ENCODE measurements around the gene USP50. TPM values are rescaled to one million over a fixed set of nuclear protein-coding genes. Genes with fewer than 3 reads are reported as not detected.

Gene USP50
- total RNA-seq, 4 donors from 2014 or later = not detected

DNA sequence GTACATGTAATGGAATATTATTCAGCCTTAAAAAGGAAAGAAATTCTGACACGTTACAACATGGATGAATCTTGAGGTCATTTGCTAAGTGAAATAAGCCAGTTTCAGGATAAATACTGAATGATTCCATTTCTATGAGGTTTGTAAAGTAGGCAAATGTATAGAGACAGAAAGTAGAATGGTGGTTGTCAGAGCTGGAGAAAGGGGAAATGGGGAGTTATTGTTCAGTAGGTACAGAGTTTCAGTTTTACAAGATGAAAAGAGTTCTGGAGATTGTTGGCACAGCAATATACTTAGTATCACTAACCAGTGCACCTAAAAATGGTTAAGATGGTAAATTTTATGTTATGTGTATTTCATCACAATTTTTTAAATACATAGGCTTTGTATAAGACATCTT is 61.7 kb downstream of the USP50 start:
- TF ChIP-seq, protein P1, sequence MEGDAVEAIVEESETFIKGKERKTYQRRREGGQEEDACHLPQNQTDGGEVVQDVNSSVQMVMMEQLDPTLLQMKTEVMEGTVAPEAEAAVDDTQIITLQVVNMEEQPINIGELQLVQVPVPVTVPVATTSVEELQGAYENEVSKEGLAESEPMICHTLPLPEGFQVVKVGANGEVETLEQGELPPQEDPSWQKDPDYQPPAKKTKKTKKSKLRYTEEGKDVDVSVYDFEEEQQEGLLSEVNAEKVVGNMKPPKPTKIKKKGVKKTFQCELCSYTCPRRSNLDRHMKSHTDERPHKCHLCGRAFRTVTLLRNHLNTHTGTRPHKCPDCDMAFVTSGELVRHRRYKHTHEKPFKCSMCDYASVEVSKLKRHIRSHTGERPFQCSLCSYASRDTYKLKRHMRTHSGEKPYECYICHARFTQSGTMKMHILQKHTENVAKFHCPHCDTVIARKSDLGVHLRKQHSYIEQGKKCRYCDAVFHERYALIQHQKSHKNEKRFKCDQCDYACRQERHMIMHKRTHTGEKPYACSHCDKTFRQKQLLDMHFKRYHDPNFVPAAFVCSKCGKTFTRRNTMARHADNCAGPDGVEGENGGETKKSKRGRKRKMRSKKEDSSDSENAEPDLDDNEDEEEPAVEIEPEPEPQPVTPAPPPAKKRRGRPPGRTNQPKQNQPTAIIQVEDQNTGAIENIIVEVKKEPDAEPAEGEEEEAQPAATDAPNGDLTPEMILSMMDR (IDR thresholded peaks at IDR 0.05; ENCODE audit: low read depth) = no peak

DNA sequence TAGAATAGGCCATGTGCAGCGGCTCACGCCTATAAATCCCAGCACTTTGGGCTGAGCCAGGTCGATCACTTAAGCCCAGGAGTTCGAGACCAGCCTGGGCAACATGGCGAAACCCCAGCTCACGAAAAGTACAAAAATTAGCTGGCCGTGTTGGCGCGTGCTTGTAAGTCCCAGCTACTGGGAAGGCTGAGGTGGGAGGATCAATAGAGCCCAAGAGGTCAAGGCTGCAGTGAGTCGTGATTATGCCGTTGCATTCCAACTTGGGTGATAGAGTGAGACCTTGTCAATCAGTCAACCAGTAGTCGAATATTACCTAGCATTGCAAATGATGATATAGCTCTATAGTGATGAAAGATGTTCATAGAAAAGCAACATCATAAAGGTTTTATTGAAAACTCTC is 70.3 kb downstream of the USP50 start:
- TF ChIP-seq, protein P1 (IDR thresholded peaks at IDR 0.05; ENCODE audit: low read depth) = no peak

DNA sequence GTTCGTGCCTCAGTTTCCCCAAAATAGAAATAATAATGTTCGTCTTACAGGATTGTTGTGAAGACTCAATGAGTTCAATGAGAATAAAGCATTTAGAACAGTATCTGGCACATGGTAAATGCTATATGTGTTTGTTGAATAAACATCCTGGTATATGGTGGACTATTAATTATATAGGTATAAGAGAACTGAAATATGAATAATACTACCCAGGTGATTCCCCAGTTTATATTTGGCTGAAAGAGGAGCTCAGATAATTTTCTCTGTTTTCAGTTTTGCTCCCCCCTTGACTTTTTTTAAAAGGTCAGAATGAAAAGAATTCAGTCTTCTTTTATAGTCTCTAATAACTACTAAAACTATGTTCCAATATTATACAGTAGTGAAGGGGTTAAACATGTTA is 75.4 kb downstream of the USP50 start:
- TF ChIP-seq, protein P1 (IDR thresholded peaks at IDR 0.05; ENCODE audit: low read depth) = no peak

DNA sequence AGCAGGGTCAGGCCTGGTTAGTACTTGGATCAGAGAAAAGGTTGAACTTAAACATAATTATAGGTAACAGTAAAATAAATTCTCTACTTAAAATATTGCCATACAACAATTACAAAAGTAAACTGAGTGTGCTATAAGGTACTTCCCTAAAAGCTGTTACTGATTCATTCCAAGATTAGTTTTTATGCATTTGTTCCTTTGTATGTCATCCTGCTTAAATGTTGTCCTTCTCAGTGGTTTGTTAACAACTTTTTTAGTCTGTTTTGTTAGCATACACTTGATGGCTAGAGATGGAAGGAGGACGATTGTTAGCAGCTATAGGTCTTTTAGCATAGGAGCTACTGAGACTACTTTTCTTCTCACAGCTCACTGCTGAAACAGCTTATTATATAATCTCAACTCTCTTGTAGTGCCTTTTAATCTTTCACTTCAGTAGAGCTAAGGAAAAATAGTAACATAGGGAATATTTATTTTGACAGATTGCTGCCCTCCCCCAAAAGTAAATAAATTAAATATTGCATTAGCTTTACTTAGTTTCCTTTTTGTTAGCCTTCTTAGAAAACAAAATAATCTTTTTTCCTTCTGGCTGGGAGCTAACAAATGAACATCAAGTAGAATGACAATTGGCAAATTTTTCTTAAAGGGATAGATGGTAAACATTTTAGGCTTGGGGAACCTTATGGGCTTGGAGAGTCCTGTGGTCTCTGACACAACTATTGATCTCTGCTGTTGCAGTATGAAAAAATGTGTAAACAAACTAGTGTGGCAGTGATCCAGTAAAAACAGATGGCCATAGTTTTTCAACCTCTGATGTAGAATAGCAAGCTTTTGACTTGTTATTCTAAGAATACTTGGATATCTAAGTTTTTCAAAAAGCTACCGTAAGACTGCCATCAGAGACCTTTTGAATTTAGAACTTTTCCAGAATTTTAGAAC is 82.8 kb downstream of the USP50 start:
- TF ChIP-seq, protein P1 (IDR thresholded peaks at IDR 0.05; ENCODE audit: low read depth) = no peak

DNA sequence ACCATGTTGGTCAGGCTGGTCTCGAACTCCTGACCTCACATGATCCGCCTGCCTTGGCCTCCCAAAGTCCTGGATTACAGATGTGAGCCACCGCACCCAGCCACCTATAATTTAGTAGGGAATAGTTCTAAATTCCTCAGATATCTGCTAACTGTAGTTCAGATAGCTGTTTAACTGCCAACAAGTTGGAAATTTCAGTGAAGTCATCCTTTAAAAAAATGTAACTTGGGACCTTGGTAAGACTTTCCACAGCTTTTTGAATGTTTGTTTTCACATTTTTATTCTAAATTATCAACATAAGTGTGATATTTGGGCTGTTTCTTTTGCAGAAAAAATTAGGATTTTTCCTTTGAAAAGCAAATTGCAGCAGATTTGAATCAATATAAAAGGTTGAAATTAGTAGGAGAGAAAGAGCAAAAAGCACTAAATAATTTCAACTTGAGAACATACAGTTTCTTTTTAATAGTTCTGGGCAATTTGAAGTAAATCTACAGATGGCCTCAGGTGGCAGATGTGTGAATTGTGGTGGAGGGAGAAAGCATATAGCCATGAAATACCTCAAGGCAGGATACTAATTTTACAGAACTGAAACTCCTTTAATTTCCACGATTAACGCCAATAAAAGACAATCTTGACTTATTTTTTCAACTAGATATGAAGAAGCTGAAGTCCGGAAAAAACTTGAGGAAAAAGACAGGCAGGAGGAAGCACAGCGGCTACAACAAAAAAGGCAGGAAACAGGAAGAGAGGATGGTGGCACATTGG is 87.9 kb downstream of the USP50 start:
- TF ChIP-seq, protein P1 (IDR thresholded peaks at IDR 0.05; ENCODE audit: low read depth) = no peak

DNA sequence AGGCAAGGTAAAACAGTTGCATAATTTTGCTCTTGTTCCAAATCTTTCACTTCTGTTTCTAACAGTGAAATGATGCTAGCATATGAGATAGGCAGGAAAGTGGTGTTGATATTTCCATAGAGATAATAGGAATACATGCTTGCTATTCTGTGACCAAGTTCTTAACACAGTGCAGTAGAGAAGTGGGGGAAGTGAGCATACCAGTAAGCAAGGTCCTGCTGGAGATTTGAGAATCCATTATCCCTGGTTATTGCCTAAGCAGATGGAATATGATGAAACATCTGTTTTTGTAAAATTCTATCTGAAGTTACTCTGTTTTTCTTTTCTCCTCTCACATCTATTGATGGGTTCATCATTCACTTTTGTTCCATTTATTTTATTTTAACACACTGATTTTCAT is 93.5 kb downstream of the USP50 start:
- TF ChIP-seq, protein P1 (IDR thresholded peaks at IDR 0.05; ENCODE audit: low read depth) = no peak

Small RNA genes within 50 kb of the gene (small RNA-seq; reads per million reads assigned to genes)
- not detected for gene RNA5SP395

Other genes starting within 250 kb of the USP50 start
- 10 to 100 TPM; 14.3 to 20.9 (median 17.4) TPM for gene GABPB1, start 191.5 kb downstream of the USP50 start, total RNA-seq
- gene USP8, start 122.3 kb downstream of the USP50 start, total RNA-seq = 10 to 100 TPM; 45.2 to 65.2 (median 50.9) TPM
- 10 to 100 TPM; 54.1 to 82.2 (median 69.0) TPM for gene TRPM7, start 140.1 kb upstream of the USP50 start, total RNA-seq
- 100 to 1,000 TPM in 3 of 4 donors, 10 to 100 TPM in 1; 95.9 to 135 (median 115) TPM for gene SPPL2A, start 219.0 kb upstream of the USP50 start, total RNA-seq